HG02571 (cell line): Measurements from ENCODE around the gene SMOC1.

Experiments used
- ATAC-seq: cut with Tn5 transposase; IDR thresholded peaks from one replicate; pipeline ENCODE4 v1.9.1; 2021; ENCODE audit warnings: mild to moderate bottlenecking, moderate library complexity; ENCODE audit not compliant: unreplicated experiment

The SMOC1 gene

DNA sequence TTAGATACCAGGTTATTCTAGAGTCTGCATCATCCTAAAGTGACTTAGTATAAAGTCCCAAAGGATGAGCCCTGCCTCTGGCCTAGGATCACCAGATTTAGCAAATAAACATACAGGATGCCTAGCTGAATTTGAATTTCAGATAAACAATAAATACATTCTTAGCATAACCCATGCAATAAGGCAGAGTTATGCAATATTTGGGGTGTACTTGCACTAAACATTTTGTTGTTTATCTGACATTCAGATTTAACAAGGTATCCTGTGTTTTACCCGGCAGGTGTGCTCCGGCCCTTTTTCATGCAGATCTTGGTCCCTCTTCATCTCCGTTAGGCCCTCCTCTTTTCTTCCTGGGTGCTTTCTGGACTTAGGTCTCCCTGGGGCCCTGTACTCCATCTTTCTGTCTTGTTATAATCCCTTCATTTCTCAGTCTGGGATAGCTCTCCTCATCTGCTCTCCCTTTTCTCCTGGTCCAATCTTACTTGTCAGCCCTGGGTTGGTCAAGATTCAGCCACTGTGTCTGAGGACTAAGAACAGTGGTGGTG is 18.1 kb upstream of the SMOC1 start:
- ATAC-seq = no peak

DNA sequence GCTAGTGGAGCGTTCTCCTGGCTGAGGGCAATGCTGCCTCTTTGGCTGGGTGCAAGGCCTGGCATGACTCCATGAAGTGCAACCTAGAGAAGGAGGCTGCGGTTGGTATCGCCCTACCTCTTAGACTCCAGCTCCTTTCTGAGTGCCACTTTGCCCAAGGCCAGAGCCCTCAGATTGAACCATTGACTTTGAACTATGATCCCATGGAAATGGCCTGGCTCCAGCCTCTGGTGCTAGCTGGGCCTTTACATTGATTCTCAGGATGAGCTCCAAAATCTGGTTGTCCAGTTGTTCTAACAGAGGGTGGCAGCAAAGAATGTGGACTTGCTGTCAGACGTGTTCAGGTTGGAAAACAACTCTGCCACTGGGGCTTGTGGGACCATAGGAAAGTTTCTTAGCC is 16.1 kb upstream of the SMOC1 start:
- no peak for ATAC-seq

DNA sequence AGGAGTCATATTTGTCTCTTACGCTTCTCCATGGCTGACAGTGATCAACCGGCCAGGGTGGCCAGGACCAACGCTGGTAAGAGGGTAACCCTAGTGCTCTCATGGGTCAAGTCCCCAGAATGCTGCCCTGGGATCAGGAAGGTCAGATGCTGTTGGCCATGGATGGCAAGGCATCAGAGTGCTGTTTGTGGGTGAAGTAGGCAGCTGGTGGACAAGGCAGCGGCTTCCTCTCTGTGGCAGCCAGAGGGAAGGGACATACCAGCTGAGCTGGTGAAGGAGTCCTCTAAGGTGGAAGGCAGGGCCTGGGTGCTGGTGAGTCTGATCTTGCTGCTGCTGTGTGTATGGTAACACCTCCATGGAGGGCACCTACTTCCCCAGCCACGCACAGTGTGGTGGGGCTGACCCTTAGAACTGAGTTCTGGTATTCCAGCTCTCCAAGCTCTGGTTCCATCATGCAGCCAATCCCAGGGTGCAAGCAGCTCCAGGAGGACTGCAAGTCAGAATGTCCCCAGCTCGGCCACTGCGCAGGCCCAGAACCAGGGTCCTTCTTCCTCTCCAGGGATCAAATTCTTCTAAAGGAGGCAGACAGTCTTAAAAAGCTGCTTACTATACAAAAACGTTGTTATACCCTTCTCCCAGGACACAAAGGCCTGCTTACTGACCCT is 13.4 kb upstream of the SMOC1 start:
- ATAC-seq = no peak

DNA sequence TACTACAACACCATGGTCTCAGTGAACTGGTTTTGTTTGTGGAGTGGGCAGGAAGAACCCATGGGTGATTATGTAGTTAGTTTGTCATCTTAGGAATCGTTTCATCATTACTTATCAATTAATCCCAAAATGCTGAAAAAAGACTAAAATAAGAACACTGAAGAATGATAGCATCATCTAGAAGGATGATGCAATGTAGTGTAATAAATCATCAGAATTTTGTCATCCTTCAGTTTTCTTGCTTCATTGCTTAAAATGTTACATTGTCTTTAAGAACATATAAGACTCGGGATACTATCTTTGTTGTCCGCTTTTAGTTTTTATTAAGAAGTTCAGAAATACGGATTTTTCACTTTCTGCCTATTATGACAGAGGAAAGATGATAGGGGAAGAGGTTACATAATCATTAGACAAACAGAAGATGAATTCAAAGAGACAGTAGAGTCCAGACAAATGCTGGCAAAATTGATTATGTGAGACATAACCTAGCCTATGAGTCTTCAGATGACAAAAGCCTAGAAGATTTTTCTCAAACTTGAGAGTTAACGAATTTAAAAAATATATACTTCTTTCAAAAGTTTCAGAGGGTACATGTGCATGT is 10.8 kb upstream of the SMOC1 start:
- ATAC-seq = no peak

DNA sequence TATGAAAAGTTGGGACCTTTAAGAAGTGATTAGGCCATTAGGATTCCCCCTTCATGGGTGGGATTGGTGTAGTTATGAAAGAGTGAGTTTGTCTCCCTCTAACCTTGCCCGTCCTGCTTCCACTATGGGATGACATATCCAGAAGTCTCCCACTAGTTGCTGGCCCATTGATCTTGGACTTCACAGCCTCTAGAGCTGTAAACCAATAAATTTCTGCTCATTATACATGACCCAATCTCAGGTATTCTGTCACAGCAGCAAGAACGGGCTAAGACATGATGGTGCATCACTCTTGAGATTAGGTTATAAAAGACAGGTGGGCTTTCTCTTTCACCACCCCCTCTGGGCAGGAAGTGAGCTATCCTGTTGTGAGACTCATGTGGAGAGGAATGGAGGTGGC is 8.6 kb upstream of the SMOC1 start:
- no peak for ATAC-seq

DNA sequence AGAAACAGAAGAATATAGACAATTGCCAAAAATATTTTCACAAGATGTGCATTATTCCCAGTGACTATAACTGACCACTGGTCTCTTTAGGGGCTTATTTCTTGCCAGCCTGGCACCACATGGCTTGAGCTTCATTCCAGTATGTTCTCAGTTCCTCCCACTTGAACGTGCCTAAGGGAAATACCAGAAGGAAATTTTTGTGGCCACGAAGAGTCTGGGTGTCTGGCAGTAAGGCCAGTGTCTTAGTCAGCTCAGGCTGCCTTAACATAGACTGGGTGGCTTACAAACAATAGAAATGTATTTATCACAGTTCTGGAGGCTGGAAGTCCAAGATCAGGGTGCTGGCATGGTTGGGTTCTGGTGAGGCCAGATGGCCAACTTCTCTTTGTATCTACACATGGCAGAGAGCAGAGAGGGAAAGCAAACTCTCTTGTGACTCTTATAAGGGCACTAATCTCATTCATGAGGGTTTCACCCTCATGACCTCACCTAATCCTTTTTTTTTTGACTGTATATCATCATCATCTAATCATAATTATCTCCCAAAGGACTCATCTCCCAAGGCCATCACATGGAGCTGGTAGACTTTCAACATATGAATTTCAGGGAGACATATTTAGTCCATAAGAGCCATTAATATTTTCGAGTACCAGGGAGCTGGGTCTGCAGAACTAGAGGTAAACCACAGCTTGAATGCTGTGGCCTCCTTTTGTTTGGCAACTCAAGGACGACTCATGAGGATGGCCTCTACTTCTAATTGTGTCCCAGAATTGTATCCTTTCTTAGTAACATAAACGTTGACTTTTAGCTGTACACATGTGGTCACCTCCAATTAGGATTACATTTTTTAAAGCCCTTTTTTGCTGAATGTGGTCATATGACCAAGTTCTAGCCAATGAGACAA is 5.1 kb upstream of the SMOC1 start:
- no peak for ATAC-seq

DNA sequence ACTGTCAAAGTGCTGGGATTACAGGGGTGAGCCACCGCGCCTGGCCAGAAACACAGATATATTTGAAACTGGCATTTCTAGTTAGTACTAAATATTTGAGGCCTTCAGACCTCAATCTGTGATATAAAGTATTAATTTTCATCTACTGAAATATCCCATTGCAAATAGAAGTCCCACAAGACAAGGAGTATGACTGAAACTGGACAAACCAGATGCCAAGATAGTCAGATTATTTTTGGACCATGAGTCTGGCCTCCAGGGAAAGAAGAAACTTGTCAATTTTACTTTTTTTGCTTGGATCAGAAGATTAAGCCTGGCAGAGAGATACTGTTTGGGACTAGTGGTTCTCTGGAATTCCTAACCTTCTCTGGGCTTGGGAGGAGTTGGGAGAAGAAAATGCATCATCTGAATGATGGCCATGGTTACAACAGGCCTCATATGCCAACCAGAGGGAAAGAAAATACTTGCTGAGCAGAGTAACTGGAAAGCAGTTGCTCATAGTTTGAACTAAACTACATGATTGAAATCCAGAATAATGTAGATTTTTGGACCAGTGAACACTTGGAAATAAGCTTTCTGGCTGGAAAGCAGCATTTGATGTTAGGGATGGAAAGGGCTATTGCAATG is 2.9 kb upstream of the SMOC1 start:
- ATAC-seq = no peak

DNA sequence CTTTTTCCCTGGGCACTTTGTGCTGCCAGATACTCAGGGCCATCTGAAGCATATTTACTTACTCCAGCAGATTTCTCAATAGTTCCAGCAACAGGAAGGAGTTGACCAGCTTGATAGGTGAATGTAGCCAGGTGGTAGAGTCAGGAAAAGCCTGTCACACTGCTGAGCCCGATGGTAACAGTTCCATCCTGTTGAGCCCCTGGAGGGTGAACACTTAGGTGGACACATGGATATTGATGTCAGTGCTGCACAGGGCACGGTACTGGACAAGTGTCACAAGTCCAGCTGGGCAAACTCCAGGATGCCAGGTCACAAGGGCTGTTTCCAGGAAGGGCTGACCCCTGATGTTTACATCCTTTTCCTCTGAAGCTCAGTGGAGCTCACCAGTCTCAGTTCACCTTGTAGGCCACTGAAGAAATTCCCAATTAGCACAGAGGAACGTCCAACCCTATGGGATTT is 2.3 kb upstream of the SMOC1 start:
- no peak for ATAC-seq

DNA sequence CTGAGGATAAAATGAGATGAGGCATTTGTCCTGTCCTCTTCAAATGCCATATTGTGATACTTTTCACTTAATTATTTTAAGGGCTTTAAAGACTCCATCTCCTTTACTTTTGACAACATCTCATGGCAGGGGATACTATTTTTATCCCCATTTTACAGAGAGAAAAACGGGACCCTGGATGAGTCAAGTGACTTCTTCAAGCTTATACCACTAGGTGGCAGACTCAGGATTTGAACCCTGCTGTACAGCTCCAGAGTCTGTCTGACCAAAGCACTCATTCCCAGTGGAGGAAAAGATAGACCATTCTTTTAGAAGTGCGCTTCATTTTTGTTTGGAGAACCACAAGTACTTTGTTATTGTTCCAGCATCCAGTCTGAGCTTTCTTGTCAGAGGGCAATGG is 1.7 kb upstream of the SMOC1 start:
- ATAC-seq = no peak

DNA sequence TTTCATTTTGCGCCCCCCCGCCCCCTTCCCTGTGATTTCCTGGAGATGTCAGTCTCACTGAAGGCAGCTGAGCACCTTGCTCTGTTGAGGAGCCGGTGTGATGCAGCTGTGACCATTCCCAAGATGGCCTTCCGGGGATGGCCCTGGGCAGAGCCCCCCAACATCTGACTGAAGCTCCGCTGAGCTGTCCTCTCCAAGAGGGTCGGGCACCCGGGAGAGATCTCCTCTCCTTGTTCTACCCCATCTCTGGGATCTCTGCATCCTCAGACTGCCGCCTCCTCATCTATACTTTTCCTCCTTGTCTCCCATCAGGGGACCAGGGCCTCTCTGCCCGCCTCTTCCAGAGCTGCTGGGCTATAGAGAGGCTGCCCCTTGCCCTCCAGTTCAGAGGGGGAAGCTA is 965 bp upstream of the SMOC1 start:
- no peak for ATAC-seq

DNA sequence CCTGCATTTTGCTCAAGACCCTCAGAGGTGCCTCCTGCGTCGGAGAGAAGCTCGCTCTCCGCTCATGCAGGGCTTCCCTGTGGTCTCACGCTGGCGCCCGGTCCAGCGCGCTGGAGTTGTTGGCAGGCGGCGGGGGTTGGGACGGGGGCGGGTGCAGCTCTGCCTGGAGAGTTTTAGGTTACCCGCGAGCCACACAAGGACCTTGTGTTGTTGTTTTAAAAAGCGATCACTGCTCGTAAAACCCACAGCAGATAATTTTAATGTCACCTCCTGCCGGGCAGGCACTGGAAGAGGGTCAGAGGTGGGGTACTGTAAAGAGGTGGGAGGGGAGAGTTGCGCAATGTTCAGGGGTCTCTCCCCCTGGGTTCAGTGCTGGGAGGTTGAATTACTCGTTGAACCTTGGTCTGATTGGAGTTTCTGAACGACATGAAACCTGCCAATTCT is 850 bp downstream of the SMOC1 start:
- ATAC-seq = no peak

DNA sequence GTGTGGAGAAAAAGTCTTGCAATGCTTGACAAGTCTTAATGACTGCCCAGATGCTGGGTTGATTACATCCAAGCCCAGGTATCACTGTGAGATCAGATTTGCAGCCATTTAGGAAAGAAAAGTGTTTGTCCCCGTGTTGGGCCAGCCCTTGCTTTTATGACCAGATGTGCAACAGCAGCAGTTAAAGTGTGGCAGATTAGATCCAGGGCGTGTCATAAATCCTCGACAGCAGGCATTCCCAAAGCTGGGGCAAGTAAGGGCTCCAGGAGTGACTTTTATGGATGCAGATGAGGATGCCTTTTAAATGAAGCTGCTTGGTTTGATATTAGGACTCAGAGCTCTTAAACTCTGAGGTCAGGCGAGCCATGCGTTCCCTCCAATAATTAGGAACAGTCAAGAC is 1.7 kb downstream of the SMOC1 start:
- no peak for ATAC-seq

DNA sequence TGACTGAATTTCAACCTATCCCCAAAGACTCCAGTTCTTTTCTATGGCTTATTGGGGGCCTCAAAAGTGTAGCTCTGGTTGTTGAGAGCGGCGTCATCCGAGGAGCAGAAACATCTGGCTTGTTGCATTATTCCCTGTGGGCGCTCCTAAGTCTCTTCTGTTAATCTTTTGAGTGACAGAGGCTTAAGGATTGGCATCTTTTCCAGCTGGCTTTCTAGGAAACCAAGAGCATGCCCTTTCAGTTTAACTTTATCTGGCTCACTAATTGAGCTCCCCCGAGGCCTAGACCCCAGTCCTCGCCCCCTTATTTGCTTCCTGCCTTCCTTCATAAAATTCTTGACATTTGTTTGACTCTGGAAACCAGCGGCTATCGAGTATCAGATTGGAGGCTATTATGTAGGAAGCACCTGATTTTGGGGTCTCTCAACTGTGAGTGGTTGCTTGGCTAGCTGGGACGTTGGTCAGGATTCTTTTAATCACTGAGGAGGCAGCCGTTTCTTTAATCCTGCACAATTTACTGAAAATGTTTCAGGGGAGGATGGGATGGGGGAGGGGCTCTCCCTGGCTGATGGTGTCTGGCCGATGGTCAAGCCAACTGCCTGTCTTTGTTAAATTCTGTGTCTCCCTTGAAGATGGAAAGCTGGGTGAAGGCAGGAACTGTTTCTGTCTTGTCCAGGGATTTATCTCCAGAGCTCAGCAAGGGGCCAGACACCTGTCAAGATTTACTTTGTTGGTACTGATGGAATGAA is 3.1 kb downstream of the SMOC1 start:
- ATAC-seq = no peak

DNA sequence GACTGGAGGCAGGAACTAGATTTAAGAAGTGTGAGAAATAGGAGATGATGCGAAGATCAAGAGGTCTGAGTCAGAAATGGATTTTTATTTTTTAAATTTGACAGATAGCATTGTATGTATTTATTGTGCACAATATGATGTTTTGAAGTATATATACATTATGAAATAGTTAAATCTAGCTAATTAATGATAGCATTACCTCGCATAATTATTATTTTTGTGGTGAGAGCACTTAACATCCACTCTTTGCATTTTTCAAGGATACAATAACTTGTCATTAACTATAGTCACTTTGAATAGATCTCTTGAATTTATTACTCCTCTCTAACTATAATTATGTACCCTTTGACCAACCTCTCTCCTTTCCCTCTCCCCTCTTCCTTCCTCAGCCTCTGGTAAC is 3.7 kb downstream of the SMOC1 start:
- no peak for ATAC-seq

DNA sequence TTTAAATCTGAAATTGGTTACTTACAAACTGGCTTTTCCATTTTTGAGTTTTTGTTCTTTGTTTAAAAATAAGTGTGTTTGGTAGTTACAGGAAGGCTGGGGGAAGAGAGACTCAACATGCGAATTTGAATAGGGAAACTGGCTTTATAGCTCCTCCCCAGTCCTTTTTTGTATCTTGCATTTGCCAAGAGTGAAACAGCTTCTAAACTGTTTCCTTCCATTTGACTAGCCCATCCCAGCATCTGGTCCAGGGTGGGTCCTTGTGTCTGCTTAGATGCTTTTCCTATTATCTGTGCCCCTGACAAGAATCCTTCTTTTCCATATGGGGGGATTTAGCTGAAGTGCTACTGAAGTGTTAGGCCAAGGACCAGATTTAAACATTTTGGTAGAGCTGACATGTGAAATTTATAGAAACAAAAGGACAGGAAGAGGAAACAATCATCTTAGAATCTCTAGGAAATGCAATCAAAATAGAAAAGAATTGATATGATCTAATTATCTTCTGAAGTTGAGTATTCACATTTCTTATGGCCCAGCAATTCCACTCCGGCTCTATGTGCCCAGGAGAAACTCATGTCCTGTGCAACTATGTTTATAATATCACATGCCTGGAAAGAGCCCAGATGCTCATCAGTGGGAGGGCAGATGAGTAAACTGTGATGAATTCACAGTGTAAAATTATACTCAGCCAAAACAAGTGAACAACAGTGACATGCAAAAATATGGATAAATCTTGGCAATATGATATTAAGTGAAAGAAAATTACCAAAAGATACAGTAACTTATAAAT is 7.4 kb downstream of the SMOC1 start:
- no peak for ATAC-seq

DNA sequence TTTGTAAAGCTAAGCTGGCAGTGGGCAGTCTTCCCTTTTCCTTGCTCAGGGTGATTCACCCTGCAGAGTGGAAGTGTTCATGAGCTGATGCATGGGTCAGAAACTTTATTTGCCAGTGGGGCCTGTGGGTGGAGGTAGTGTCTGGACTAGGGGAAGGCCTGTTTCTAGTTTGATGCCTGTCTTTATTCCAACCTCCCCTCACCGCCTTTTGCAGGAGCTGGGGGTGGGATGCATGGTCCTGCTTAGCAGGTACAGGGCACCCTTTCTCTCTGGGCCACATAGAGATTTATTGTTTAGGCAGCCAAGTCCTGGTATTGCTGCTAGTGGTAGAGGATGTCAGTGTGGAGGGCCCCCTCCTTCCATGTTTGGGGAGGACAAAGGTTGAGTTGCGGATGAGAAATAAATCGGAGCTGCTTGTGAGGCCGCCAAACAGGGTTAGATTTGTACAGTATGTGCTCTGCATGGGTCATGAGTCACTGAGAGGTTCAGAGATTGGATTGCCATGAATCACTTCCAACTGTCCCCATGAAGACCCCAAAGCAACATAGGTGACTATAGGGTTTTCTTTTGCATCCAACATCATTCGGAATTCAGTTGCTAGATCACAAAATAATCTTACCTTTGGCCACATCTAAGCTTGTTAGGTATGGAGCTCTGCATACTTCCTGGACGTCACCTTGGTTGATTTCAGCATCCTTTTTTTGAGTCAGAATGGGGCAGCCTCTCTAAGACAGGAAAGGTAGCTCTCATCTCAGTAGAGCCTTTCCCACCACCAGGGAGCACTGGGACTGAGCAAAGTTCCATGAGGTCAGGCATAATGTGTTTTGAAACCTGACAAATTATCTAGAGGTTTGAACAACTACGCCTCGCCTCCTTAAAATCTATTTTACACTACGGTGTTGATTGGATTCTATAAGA is 8.8 kb downstream of the SMOC1 start:
- no peak for ATAC-seq

DNA sequence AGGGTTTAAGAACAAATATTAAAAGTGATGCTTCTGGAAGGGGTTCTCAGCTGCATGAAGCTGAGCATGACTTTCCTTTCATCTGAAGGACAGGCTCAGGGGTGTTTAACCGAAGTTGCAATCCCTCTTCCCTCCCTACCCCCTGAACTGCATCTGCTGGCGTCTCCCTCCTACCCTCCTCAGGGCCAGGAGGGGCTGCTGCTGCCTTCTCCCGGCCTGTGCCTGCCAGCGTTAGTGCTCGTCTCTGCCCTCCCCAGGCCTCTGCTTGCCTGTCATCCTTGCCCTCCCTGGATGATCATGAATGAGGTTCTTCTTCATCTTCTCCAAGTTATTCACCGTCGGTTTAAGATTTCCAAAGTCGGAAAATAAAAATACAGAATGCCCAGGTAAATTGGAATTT is 12.2 kb downstream of the SMOC1 start:
- no peak for ATAC-seq

DNA sequence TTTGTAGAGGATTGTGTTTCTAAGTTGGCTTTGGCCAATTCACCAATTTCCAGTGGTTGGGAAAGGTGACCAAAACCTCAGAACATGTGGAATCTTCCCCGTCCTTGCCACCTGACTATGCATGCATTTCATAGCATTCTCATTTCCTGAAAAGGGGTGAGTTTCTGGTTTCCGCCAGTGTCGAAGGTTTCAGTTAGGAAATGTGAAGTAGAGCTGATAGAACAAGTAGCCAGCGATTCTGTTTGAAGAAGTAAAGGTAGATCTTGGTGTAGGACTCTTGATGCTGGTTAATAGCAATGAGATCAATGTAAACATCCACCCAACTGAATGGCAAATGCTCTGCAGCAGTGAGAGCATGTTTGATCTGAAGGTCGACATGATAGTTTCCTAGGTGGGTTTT is 15.9 kb downstream of the SMOC1 start:
- no peak for ATAC-seq

DNA sequence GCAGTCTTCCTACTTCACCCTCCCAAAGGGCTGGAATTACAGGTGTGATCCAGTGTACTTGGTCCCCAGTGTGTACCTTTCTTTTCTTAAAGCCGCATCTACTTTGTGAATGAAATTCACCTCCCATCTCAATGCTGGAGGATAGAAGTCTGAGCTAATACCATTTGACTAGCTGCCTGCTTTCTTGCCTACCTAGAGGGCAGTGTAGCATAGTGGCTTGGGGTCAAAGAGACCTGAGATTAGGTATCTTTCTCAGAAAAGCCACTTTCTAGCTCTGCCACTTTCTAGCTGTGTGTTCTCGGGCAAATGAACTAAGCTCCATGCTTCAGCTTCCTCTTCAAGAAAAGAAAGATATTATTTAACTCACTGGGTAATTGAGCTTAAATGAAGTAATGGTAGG is 16.9 kb downstream of the SMOC1 start:
- no peak for ATAC-seq
